T1000 (cell line): Measurements from ENCODE around the gene ELMO1.

ENCODE experiments used
- DNase-seq: peaks from one replicate; lab custom pipeline; 2025; ENCODE audit warnings: mixed read lengths; lab: John Stamatoyannopoulos, UW

ELMO1 gene

GRCh38 chr7:37467002-37467401, 18.3 kb upstream of the ELMO1 start:
- DNase-seq = no peak

GRCh38 chr7:37462138-37462537, 13.5 kb upstream of the ELMO1 start:
- DNase-seq = no peak

GRCh38 chr7:37455081-37455480, 6.4 kb upstream of the ELMO1 start:
- DNase-seq = no peak

- DNase-seq = no peak
Observed at GRCh38 chr7:37452346-37452745, 3.7 kb upstream of the ELMO1 start.

GRCh38 chr7:37450035-37450434, 1.4 kb upstream of the ELMO1 start:
- DNase-seq = no peak

- DNase-seq = no peak
Observed at GRCh38 chr7:37449621-37450020, 957 bp upstream of the ELMO1 start.

- DNase-seq = no peak
Observed at GRCh38 chr7:37448011-37448635, 541 bp downstream of the ELMO1 start.

GRCh38 chr7:37446371-37446770, 2.3 kb downstream of the ELMO1 start:
- DNase-seq = no peak

- DNase-seq = no peak
Observed at GRCh38 chr7:37445790-37446189, 2.9 kb downstream of the ELMO1 start.

- no peak for DNase-seq
Observed at GRCh38 chr7:37445064-37445723, 3.5 kb downstream of the ELMO1 start.

GRCh38 chr7:37443627-37444026, 5.0 kb downstream of the ELMO1 start:
- DNase-seq = no peak

GRCh38 chr7:37442268-37442667, 6.4 kb downstream of the ELMO1 start:
- no peak for DNase-seq

- no peak for DNase-seq
Observed at GRCh38 chr7:37441816-37442215, 6.8 kb downstream of the ELMO1 start.

GRCh38 chr7:37441386-37441760, 7.3 kb downstream of the ELMO1 start:
- no peak for DNase-seq

- DNase-seq = no peak
Observed at GRCh38 chr7:37440738-37441385, 7.8 kb downstream of the ELMO1 start.

GRCh38 chr7:37439653-37440026, 9.0 kb downstream of the ELMO1 start:
- DNase-seq = no peak

- DNase-seq = no peak
Observed at GRCh38 chr7:37438906-37439652, 9.6 kb downstream of the ELMO1 start.

GRCh38 chr7:37435156-37435855, 13.4 kb downstream of the ELMO1 start:
- DNase-seq = no peak

GRCh38 chr7:37434529-37434928, 14.1 kb downstream of the ELMO1 start:
- no peak for DNase-seq

- DNase-seq = no peak
Observed at GRCh38 chr7:37433166-37433565, 15.5 kb downstream of the ELMO1 start.

GRCh38 chr7:37432281-37432920, 16.3 kb downstream of the ELMO1 start:
- DNase-seq = no peak

- DNase-seq = no peak
Observed at GRCh38 chr7:37431413-37431812, 17.3 kb downstream of the ELMO1 start.
